Nephron progenitor cell (in vitro differentiated cells): ENCODE data around the gene TOMT.
A peak's percentile ranks its signal among the peaks of the same experiment; 100 is the strongest.

Source experiments
- DNase-seq: peaks from one replicate; pipeline ENCODE4 v3.0.0; 2021
- H3K27ac Mint-ChIP-seq: 2 replicates; pipeline ENCODE4 v1.8.0; 2021; ENCODE audit warnings: mild to moderate bottlenecking, moderate library complexity, mixed read lengths
- H3K27me3 Mint-ChIP-seq: 2 replicates; pipeline ENCODE4 v1.8.0; 2021; ENCODE audit warnings: mild to moderate bottlenecking, low read depth, mixed read lengths; ENCODE audit not compliant: poor library complexity
- H3K36me3 Mint-ChIP-seq: 2 replicates; pipeline ENCODE4 v1.8.0; 2021; ENCODE audit warnings: low read depth, mixed read lengths
- H3K4me1 Mint-ChIP-seq: 2 replicates; pipeline ENCODE4 v1.8.0; 2021; ENCODE audit warnings: mixed read lengths
- H3K4me3 Mint-ChIP-seq: 2 replicates; pipeline ENCODE4 v1.8.0; 2021; ENCODE audit warnings: mild to moderate bottlenecking, moderate library complexity, mixed read lengths
- H3K9me3 Mint-ChIP-seq: 2 replicates; pipeline ENCODE4 v1.8.0; 2021; ENCODE audit warnings: mild to moderate bottlenecking, moderate library complexity, mixed read lengths
- CTCF ChIP-seq: fragments of 200-600 bp; sonication (generic); IDR thresholded peaks from 2 replicates; pipeline ENCODE4 v1.5.0; 2021; ENCODE audit warnings: antibody characterized with exemption

Gene TOMT

GRCh38 chr11:72102946-72103753, 2.6 kb upstream of the TOMT start, which contains the start of gene LAMTOR1:
TSS of gene LAMTOR1 (minus strand) at chr11:72103297. CDS start at chr11:72103224, 73 bp downstream.
- H3K27me3 Mint-ChIP-seq: peaks cover 3% of the 10 kb centered on the region
- peak; percentile 38 for TF ChIP-seq CTCF
- peaks cover 23% of the 10 kb centered on the region for H3K36me3 Mint-ChIP-seq
- peak; percentile 96 for DNase-seq
- H3K9me3 Mint-ChIP-seq: peaks cover 3% of the 10 kb centered on the region
- H3K4me1 Mint-ChIP-seq: peaks cover 44% of the 10 kb centered on the region
- H3K4me3 Mint-ChIP-seq: peak within 1 kb of the TSS; percentile 93
- H3K27ac Mint-ChIP-seq: peak within 1 kb of the TSS; percentile 96

- peaks cover 22% of the 10 kb centered on the region for H3K36me3 Mint-ChIP-seq
- DNase-seq: no peak
- no peak for TF ChIP-seq CTCF
- H3K27me3 Mint-ChIP-seq: peaks cover 3% of the 10 kb centered on the region
- peak overlapping the region; percentile 93 for H3K4me3 Mint-ChIP-seq
- peak overlapping the region; percentile 96 for H3K27ac Mint-ChIP-seq
- H3K9me3 Mint-ChIP-seq: peaks cover 3% of the 10 kb centered on the region
- H3K4me1 Mint-ChIP-seq: peaks cover 44% of the 10 kb centered on the region
Observed at GRCh38 chr11:72103754-72104167, 2.0 kb upstream of the TOMT start.

- Mint-ChIP-seq H3K4me1 (peaks cover 24% of the 10 kb centered on the region), H3K36me3 (peaks cover 9% of the 10 kb centered on the region), H3K27ac (peak overlapping the region; percentile 100), H3K27me3 (peaks cover 13% of the 10 kb centered on the region), H3K9me3 (peaks cover 7% of the 10 kb centered on the region), H3K4me3 (peak overlapping the region; percentile 92)
- no peak for TF ChIP-seq CTCF
- DNase-seq: no peak
Observed at GRCh38 chr11:72111300-72112142, 5.8 kb downstream of the TOMT start.

DNA sequence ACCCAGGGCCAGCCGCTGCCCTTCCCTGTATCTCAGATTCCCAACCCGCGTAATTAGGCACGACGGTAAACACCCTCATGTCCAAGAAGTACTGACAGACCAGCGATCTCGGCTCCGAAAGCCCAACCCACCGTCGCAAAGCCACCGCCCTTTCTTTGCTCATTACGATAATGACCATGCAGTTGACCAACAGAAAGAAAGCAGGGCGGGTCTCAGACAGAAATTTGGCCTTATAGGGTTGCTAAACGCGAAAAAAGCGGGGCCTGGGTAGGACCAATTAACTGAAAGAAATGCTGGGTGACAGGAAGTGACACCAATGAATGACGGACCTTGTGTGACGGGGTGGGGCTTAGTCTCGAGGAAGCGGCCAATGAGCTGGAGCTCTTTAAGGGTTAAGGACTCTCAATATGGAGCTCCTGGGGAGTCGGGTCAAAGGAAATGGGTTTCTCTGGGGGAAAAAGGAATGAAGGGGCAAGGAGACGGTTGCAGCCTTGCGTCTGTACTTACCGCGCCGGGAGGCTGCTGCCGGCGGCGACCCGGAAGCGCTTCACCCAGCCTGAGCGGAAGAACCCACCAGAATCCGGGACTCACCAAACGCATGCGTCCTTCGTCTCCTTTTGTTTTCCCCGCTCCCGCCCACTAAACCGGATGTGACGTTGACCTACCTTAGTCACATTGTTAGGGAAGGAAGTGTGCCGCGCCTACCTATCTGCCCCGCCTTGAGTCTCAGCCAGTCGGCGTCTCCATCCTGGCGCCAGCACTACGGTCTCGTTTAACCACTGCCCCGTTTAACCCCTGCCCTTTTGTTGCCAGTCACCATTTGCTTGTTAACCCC, 6.6 kb downstream of the TOMT start, which contains the start of gene ANAPC15:
TSS of gene ANAPC15 (minus strand) at position 553 of the 835 bp plus-strand sequence. CDS start 1,419 bp downstream, outside the sequence.
- Mint-ChIP-seq H3K4me1 (peaks cover 24% of the 10 kb centered on the region), H3K4me3 (peak within 1 kb of the TSS; percentile 92), H3K27me3 (peaks cover 15% of the 10 kb centered on the region), H3K27ac (peak within 1 kb of the TSS; percentile 100), H3K36me3 (peaks cover 8% of the 10 kb centered on the region), H3K9me3 (peaks cover 7% of the 10 kb centered on the region)
- TF ChIP-seq CTCF: no peak
- DNase-seq: peak; percentile 92

- H3K4me3 Mint-ChIP-seq: peak overlapping the region; percentile 92
- H3K27ac Mint-ChIP-seq: peak overlapping the region; percentile 100
- peaks cover 25% of the 10 kb centered on the region for H3K4me1 Mint-ChIP-seq
- TF ChIP-seq CTCF: no peak
- DNase-seq: no peak
- peaks cover 6% of the 10 kb centered on the region for H3K36me3 Mint-ChIP-seq
- H3K9me3 Mint-ChIP-seq: peaks cover 7% of the 10 kb centered on the region
- peaks cover 15% of the 10 kb centered on the region for H3K27me3 Mint-ChIP-seq
Observed at GRCh38 chr11:72112978-72113808, 7.5 kb downstream of the TOMT start.
